HG03342 (cell line): ENCODE data around the gene CDPF1.

Experiments
- ATAC-seq: cut with Tn5 transposase; IDR thresholded peaks from one replicate; pipeline ENCODE4 v1.9.1; 2021; ENCODE audit warnings: mild to moderate bottlenecking, moderate library complexity; ENCODE audit not compliant: unreplicated experiment

Gene CDPF1

GRCh38 chr22:46259374-46259773 lies 9.3 kb upstream of the CDPF1 start:
- no peak for ATAC-seq

- ATAC-seq: no peak
These were observed 6.4 kb upstream of the CDPF1 start for GRCh38 chr22:46256358-46256958.

- ATAC-seq: no peak
These were observed 1.8 kb upstream of the CDPF1 start for GRCh38 chr22:46251816-46252380.

- no peak for ATAC-seq
These were observed 1.2 kb upstream of the CDPF1 start for GRCh38 chr22:46251266-46251665.

GRCh38 chr22:46250783-46251125 lies 661 bp upstream of the CDPF1 start:
- peak; percentile 12 for ATAC-seq

GRCh38 chr22:46247443-46247975 lies 2.6 kb downstream of the CDPF1 start:
- no peak for ATAC-seq

- ATAC-seq: no peak
These were observed 3.9 kb downstream of the CDPF1 start for GRCh38 chr22:46246178-46246577.

- ATAC-seq: no peak
These were observed 4.6 kb downstream of the CDPF1 start for GRCh38 chr22:46245511-46245910.

- no peak for ATAC-seq
These were observed 5.3 kb downstream of the CDPF1 start for GRCh38 chr22:46244771-46245170.

GRCh38 chr22:46242076-46242475 lies 8.0 kb downstream of the CDPF1 start:
- ATAC-seq: no peak

- ATAC-seq: no peak
These were observed 8.6 kb downstream of the CDPF1 start for GRCh38 chr22:46241396-46242007.

- no peak for ATAC-seq
These were observed 9.2 kb downstream of the CDPF1 start for GRCh38 chr22:46240907-46241306.

GRCh38 chr22:46240506-46240905 lies 9.6 kb downstream of the CDPF1 start:
- ATAC-seq: no peak

- ATAC-seq: no peak
These were observed 10.0 kb downstream of the CDPF1 start for GRCh38 chr22:46240073-46240472.

GRCh38 chr22:46239261-46240048 lies 10.6 kb downstream of the CDPF1 start:
- ATAC-seq: no peak

GRCh38 chr22:46238541-46238940 lies 11.6 kb downstream of the CDPF1 start:
- no peak for ATAC-seq

- no peak for ATAC-seq
These were observed 12.5 kb downstream of the CDPF1 start for GRCh38 chr22:46237453-46238124.

- ATAC-seq: no peak
These were observed 15.1 kb downstream of the CDPF1 start for GRCh38 chr22:46234969-46235368.

GRCh38 chr22:46233231-46233630 lies 16.9 kb downstream of the CDPF1 start:
- ATAC-seq: no peak

- no peak for ATAC-seq
These were observed 19.7 kb downstream of the CDPF1 start for GRCh38 chr22:46230262-46230901.

GRCh38 chr22:46229701-46230100 lies 20.4 kb downstream of the CDPF1 start:
- no peak for ATAC-seq
